Vagina (tissue), 2 donors: ENCODE results near the gene KANSL1L.

Source experiments
- POLR2AphosphoS5 ChIP-seq, 2 donors: sonication (generic); formaldehyde crosslinking; IDR thresholded peaks; one replicate each; pipeline ENCODE4 v1.9.0; 2017; ENCODE audit warnings: antibody characterized with exemption in 2 of 2, mild to moderate bottlenecking in 2 of 2, low read depth in 1 of 2; ENCODE audit not compliant: insufficient read depth in 1 of 2
- TF ChIP-seq, protein P1 (sequence below), 3 experiments: fragments of 450-650 bp in 2 of 3; fragments of 200-600 bp in 1 of 3; sonication (generic) in 1 of 3; IDR thresholded peaks; one replicate each; pipeline ENCODE4 v1.5.1; 2017 to 2019; ENCODE audit warnings: antibody characterized with exemption in 3 of 3, mild to moderate bottlenecking in 2 of 3, moderate library complexity in 2 of 3

DNA sequence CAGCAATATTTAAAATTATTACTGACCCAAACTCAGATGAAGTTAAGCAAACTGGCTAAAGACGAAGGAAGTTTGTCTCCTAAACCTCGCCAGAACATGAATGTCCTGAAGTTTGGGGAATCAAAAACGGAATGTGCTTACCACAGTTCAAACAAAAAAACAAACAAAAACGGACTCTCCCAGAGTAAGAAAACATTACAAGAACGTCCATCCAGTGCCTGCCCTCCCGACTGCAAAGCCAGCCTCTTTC lies 1.1 kb downstream of the KANSL1L start:
- TF ChIP-seq, protein P1, sequence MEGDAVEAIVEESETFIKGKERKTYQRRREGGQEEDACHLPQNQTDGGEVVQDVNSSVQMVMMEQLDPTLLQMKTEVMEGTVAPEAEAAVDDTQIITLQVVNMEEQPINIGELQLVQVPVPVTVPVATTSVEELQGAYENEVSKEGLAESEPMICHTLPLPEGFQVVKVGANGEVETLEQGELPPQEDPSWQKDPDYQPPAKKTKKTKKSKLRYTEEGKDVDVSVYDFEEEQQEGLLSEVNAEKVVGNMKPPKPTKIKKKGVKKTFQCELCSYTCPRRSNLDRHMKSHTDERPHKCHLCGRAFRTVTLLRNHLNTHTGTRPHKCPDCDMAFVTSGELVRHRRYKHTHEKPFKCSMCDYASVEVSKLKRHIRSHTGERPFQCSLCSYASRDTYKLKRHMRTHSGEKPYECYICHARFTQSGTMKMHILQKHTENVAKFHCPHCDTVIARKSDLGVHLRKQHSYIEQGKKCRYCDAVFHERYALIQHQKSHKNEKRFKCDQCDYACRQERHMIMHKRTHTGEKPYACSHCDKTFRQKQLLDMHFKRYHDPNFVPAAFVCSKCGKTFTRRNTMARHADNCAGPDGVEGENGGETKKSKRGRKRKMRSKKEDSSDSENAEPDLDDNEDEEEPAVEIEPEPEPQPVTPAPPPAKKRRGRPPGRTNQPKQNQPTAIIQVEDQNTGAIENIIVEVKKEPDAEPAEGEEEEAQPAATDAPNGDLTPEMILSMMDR (IDR thresholded peaks at IDR 0.05): no peak
- no peak for TF ChIP-seq POLR2AphosphoS5 (IDR thresholded peaks at IDR 0.05; ENCODE audit: insufficient read depth in 1 of 2, low read depth in 1 of 2)
